CD8-positive, alpha-beta memory T cell (primary cell): ENCODE data around the gene PCDHGA1. TPM values are rescaled to one million over a fixed set of nuclear protein-coding genes. Genes with fewer than 3 reads are reported as not detected.

Experiments used
- CTCF ChIA-PET: fragments of 350-600 bp; sonication (Branson Sonifier 250); formaldehyde crosslinking; loops from one replicate; lab custom pipeline; 2021; ENCODE audit warnings: antibody characterized with exemption; lab: Charles Lee
- POLR2A ChIA-PET: fragments of 350-600 bp; sonication (Branson Sonifier 250); formaldehyde crosslinking; loops from one replicate; lab custom pipeline; 2021; ENCODE audit warnings: antibody characterized with exemption; lab: Charles Lee
- DNase-seq, 5 donors: peaks; one replicate each; pipeline versions ENCODE4 v3.0.0 to v3.0.0-alpha.2; 2020 to 2022; ENCODE audit warnings: mixed read lengths in 1 of 5
- H3K27ac ChIP-seq: one replicate; pipeline ENCODE4 v1.7.0; 2013; ENCODE audit warnings: low read depth, mild to moderate bottlenecking, low read length, moderate library complexity
- H3K27me3 ChIP-seq: 2 replicates; pipeline ENCODE4 v1.7.0; 2013; ENCODE audit warnings: low read length, mild to moderate bottlenecking; ENCODE audit not compliant: insufficient read depth, poor library complexity, severe bottlenecking
- H3K36me3 ChIP-seq: 2 replicates; pipeline ENCODE4 v1.7.0; 2013; ENCODE audit warnings: mild to moderate bottlenecking, low read length, moderate library complexity; ENCODE audit not compliant: insufficient read depth
- H3K4me1 ChIP-seq: 2 replicates; pipeline ENCODE4 v1.7.0; 2013; ENCODE audit warnings: mild to moderate bottlenecking, low read length, moderate library complexity; ENCODE audit not compliant: insufficient read depth
- H3K4me3 ChIP-seq: 2 replicates; pipeline ENCODE4 v1.7.0; 2013; ENCODE audit warnings: mild to moderate bottlenecking, low read length
- H3K9me3 ChIP-seq: 2 replicates; pipeline ENCODE4 v1.7.0; 2013; ENCODE audit warnings: mild to moderate bottlenecking, low read length
- H3K27ac Mint-ChIP-seq, 8 donors: one replicate each; pipeline ENCODE4 v1.8.0; 2020 to 2021; ENCODE audit warnings: mixed read lengths in 8 of 8, mild to moderate bottlenecking in 6 of 8, inconsistent platforms in 3 of 8, moderate library complexity in 3 of 8
- H3K27me3 Mint-ChIP-seq, 2 donors: one replicate each; pipeline ENCODE4 v1.8.0; 2020 to 2021; ENCODE audit warnings: mixed read lengths in 2 of 2, mild to moderate bottlenecking in 1 of 2, moderate library complexity in 1 of 2
- H3K36me3 Mint-ChIP-seq, 3 donors: one replicate each; pipeline ENCODE4 v1.8.0; 2020 to 2021; ENCODE audit warnings: mixed read lengths in 3 of 3, inconsistent platforms in 1 of 3, mild to moderate bottlenecking in 1 of 3
- H3K4me1 Mint-ChIP-seq, 3 donors: one replicate each; pipeline ENCODE4 v1.8.0; 2020 to 2021; ENCODE audit warnings: mixed read lengths in 3 of 3, inconsistent platforms in 1 of 3, mild to moderate bottlenecking in 1 of 3
- H3K4me3 Mint-ChIP-seq, 7 donors: one replicate each; pipeline ENCODE4 v1.8.0; 2020 to 2021; ENCODE audit warnings: mixed read lengths in 7 of 7, mild to moderate bottlenecking in 6 of 7, moderate library complexity in 4 of 7, inconsistent platforms in 2 of 7
- H3K9me3 Mint-ChIP-seq, 5 donors: one replicate each; pipeline ENCODE4 v1.8.0; 2020 to 2022; ENCODE audit warnings: mixed read lengths in 5 of 5, mild to moderate bottlenecking in 3 of 5, moderate library complexity in 2 of 5, inconsistent platforms in 1 of 5
- polyA plus RNA-seq: library from polyadenylated mRNA; unstranded; fragments of 300-500 nt; fragmentation: Illumina TruSeq; gene quantifications from one replicate; pipeline ENCODE4 v1.2.3, GENCODE V29; 2021
- total RNA-seq, 2 experiments: library from RNA; stranded (reverse); gene quantifications; one replicate each; pipeline ENCODE4 v1.2.3, GENCODE V29; 2021

PCDHGA1 gene
- total and polyA plus RNA-seq, 3 experiments from 2014 or later: 0.07 to 0.09 TPM; not detected in 1

DNA sequence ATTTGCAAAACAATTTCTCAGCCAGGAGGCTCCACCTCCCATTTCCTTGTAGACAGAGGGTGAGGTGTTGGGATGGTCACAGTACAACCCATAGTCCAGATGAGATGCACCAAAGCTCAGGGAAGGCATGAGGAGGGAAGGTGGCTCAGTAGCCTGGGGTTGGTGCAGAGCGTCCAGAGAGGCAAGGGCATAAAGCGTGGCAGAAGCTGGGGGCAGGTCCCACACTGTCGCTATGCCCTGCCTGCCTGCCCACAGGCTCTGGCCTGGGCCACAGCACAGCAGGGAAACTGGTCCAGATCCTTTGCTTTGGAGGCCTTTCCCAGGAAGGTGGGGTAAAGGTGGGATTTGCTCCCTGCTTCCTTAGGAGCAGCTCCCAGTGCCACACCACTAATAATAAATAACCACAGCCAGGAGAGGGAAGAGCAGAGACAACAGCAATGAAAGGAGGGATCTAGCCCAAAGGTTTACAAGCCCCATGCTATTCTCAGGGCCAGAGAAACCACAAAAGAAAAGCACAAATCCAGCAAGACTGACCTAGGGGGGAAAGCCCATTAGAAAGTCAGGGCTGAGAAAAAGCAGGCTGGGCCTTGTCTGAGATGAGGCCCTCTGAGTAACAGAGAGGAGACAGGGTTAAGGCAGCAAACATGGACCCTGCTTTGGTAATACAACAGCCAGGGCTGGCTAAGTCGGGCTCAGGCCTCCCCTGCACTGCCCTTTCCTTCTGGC lies 185.8 kb downstream of the PCDHGA1 start:
- Histone ChIP-seq H3K9me3 (no peaks in the 10 kb centered on the region), H3K36me3 (peaks cover 51% of the 10 kb centered on the region), H3K4me3 (no peak overlapping the region), H3K27me3 (no peaks in the 10 kb centered on the region), H3K27ac (no peak overlapping the region), H3K4me1 (peaks cover 23% of the 10 kb centered on the region)
- Mint-ChIP-seq H3K27ac (peak overlapping the region in 4 of 8 donors; percentile 9 to 79 (median 68)), H3K4me3 (no peak overlapping the region), H3K27me3 (peaks cover 0 to 1% of the 10 kb centered on the region in 2 donors), H3K4me1 (peaks cover 27 to 39% (median 29%) of the 10 kb centered on the region in 3 donors), H3K36me3 (peaks cover 13 to 73% (median 24%) of the 10 kb centered on the region in 3 donors), H3K9me3 (no peaks in the 10 kb centered on the region)
- POLR2A ChIA-PET: no interaction called here
- no peak for DNase-seq
- CTCF ChIA-PET: interaction anchor here (1.1 to 7.9 kb wide), 8 partner anchors 7 to 201 kb away, joined by 3 to 67 read pairs (median 4); partner anchors contain the start of gene PCDHGA10

DNA sequence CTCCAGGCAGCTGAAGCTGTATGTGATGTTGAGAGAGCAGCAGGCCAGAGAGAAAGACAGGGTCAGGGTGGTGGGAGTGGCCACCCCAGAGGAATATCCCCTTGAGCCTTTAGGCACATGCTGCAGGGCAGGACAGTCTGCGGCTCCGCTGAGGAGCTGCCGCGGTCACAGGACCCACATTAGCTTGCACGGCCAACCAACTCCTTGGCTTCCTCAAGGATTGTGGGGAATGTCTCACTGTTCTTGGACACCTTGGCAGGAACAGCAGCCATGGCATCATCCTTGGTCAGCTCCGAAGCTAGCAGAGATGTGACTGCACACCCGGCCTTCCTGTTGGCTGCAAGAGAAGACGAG lies 186.3 kb downstream of the PCDHGA1 start:
- Mint-ChIP-seq H3K36me3 (peaks cover 17 to 79% (median 27%) of the 10 kb centered on the region in 3 donors), H3K4me1 (peaks cover 27 to 43% (median 31%) of the 10 kb centered on the region in 3 donors), H3K27me3 (peaks cover 0 to 1% of the 10 kb centered on the region in 2 donors), H3K27ac (peak overlapping the region in 2 of 8 donors; percentile 60 to 63), H3K9me3 (no peaks in the 10 kb centered on the region), H3K4me3 (no peak overlapping the region)
- peaks cover 23% of the 10 kb centered on the region for H3K4me1 ChIP-seq
- H3K9me3 ChIP-seq: no peaks in the 10 kb centered on the region
- no peaks in the 10 kb centered on the region for H3K27me3 ChIP-seq
- peaks cover 56% of the 10 kb centered on the region for H3K36me3 ChIP-seq
- no peak overlapping the region for H3K4me3 ChIP-seq
- ChIA-PET POLR2A (no interaction called here), CTCF (interaction anchor here (1.1 to 2.0 kb wide), 2 partner anchors 12 to 47 kb away, joined by 3 to 8 read pairs; no protein-coding TSS in a partner anchor)
- no peak for DNase-seq
- no peak overlapping the region for H3K27ac ChIP-seq

- Mint-ChIP-seq H3K9me3 (no peaks in the 10 kb centered on the region), H3K27me3 (peaks cover 0 to 1% of the 10 kb centered on the region in 2 donors), H3K4me3 (no peak overlapping the region), H3K27ac (peak overlapping the region in 1 of 8 donors; percentile 81), H3K4me1 (peaks cover 30 to 46% (median 32%) of the 10 kb centered on the region in 3 donors), H3K36me3 (peaks cover 17 to 85% (median 30%) of the 10 kb centered on the region in 3 donors)
- no peak overlapping the region for H3K4me3 ChIP-seq
- CTCF ChIA-PET: no interaction called here
- no peak for DNase-seq
- H3K4me1 ChIP-seq: peaks cover 21% of the 10 kb centered on the region
- POLR2A ChIA-PET: no interaction called here
- no peaks in the 10 kb centered on the region for H3K27me3 ChIP-seq
- H3K9me3 ChIP-seq: no peaks in the 10 kb centered on the region
- no peak overlapping the region for H3K27ac ChIP-seq
- H3K36me3 ChIP-seq: peaks cover 61% of the 10 kb centered on the region
These were observed 187.0 kb downstream of the PCDHGA1 start for GRCh38 chr5:141517312-141517711.

DNA sequence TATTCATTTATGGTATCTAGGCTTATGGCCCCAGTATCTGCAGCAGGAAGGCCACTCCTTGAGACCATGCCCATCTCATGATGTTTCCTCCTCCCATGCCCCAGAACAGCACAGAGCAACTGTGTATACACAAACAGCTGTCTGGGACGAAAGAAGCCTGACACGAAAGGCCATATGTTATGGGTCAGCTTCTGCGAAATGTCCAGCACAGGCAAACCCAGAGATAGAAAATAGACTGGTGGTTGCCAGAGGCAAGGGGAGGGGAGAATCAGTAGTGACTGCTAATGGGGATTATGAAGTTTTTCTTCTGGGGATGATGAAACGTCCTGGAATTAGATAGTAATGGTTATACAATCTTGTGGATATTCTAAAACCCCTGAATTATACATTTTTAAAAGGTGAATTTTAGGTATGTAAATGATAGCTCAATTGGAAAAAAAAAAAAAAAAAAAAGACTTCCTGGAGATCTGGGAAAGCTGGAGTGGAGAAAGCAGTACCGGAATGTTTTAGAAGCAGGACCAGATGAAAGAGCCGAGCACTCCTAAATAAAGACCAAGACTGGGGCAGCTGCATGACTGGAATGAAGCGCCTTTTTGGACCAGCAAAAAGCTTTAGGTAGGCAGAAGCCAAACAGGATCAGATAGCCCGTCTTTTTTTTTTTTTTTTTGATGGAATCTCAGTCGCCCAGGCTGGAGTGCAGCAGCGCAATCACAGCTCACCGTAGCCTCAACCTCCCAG lies 187.7 kb downstream of the PCDHGA1 start:
- Mint-ChIP-seq H3K36me3 (peaks cover 17 to 91% (median 31%) of the 10 kb centered on the region in 3 donors), H3K4me1 (peaks cover 23 to 45% (median 26%) of the 10 kb centered on the region in 3 donors), H3K4me3 (no peak overlapping the region), H3K27ac (peak overlapping the region in 3 of 8 donors; percentile 36 to 65 (median 54)), H3K9me3 (no peaks in the 10 kb centered on the region), H3K27me3 (peaks cover 0 to 1% of the 10 kb centered on the region in 2 donors)
- DNase-seq: no peak
- peaks cover 20% of the 10 kb centered on the region for H3K4me1 ChIP-seq
- no peaks in the 10 kb centered on the region for H3K9me3 ChIP-seq
- H3K4me3 ChIP-seq: no peak overlapping the region
- H3K27me3 ChIP-seq: no peaks in the 10 kb centered on the region
- ChIA-PET POLR2A (interaction anchor here (0.6 kb wide), 1 partner anchor 260 kb away, joined by 3 read pairs; no protein-coding TSS in a partner anchor), CTCF (no interaction called here)
- no peak overlapping the region for H3K27ac ChIP-seq
- peaks cover 68% of the 10 kb centered on the region for H3K36me3 ChIP-seq

DNA sequence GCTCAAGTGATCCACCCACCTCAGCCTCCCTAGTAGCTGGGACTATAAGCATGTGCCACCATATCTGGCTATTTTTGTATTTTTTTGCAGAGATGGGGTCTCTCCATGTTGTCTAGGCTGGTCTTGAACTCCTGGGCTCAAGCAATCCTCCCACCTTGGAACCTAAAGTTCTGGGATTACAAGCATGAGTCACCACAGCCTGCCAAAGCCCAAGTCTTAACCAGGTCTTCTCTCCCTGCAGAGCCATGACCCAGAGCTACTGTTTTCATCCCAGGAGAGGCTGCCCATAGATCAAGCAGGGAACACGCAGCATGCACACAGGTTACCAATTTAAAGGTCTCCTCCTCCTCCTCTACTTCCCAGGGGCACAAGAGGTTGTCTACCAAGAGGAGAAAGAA lies 188.3 kb downstream of the PCDHGA1 start:
- Histone ChIP-seq H3K4me1 (peaks cover 14% of the 10 kb centered on the region), H3K4me3 (no peak overlapping the region), H3K27me3 (no peaks in the 10 kb centered on the region), H3K36me3 (peaks cover 73% of the 10 kb centered on the region), H3K9me3 (no peaks in the 10 kb centered on the region), H3K27ac (no peak overlapping the region)
- H3K36me3 Mint-ChIP-seq: peaks cover 17 to 96% (median 31%) of the 10 kb centered on the region in 3 donors
- H3K9me3 Mint-ChIP-seq: no peaks in the 10 kb centered on the region
- H3K27me3 Mint-ChIP-seq: peaks cover 0 to 1% of the 10 kb centered on the region in 2 donors
- ChIA-PET CTCF (interaction anchor here (4.7 kb wide), 1 partner anchor 46 kb away, joined by 14 read pairs; no protein-coding TSS in a partner anchor), POLR2A (no interaction called here)
- peak overlapping the region in 1 of 8 donors; percentile 36 for H3K27ac Mint-ChIP-seq
- no peak for DNase-seq
- no peak overlapping the region for H3K4me3 Mint-ChIP-seq
- peaks cover 20 to 41% (median 22%) of the 10 kb centered on the region in 3 donors for H3K4me1 Mint-ChIP-seq

DNA sequence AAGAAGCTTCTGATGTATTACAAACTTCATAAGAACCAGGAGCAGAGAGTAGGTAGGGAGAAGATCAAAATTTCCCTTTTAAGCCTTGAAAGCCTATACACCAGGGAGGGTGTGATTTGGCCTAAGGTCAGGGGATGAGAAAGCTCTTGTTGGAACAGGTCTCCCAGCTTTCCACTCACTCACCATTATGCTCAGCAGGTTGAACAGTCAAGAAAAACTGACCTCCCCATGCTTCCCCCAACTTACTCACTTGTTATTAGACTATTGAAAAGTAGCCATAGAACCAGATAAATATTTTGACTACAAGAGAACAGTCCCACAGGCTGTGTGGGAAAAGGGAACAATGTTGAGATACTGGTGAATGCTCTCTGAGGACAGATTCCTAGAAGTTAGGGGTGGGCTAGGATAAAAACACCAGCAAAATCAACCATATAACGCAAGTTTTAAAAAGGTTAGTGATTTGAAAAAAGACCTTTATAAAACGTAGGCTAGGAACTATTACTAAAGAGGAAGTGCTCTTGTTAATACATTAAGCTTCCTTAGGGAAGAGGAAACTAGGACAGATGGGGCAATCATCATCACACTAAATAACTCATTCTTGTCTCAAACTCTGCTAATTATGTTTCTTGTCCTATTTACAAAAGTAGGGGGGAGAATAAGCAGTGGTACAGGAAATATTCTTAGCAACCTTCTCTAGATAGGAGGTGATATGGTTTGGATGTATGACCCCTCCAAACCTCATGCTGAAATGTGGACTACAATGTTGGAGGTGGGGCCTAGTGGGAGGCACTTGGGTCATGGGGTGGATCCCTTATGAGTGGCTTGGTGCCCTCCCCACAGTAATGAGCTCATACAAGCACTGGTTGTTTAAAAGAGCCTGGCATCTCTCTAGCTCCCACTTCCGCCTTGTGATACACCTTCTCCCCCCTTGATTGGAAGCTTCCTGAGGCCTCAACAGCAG lies 189.6 kb downstream of the PCDHGA1 start:
- Histone ChIP-seq H3K27ac (no peak overlapping the region), H3K4me1 (peaks cover 1% of the 10 kb centered on the region), H3K36me3 (peaks cover 77% of the 10 kb centered on the region), H3K27me3 (no peaks in the 10 kb centered on the region), H3K4me3 (no peak overlapping the region), H3K9me3 (no peaks in the 10 kb centered on the region)
- H3K27me3 Mint-ChIP-seq: peaks cover 0 to 1% of the 10 kb centered on the region in 2 donors
- ChIA-PET CTCF (interaction anchor here (1.3 to 4.7 kb wide), 2 partner anchors 36 to 44 kb away, joined by 3 to 14 read pairs; no protein-coding TSS in a partner anchor), POLR2A (no interaction called here)
- H3K36me3 Mint-ChIP-seq: peaks cover 23 to 99% (median 38%) of the 10 kb centered on the region in 3 donors
- H3K4me1 Mint-ChIP-seq: peaks cover 13 to 30% (median 18%) of the 10 kb centered on the region in 3 donors
- no peak for DNase-seq
- H3K27ac Mint-ChIP-seq: peak overlapping the region in 3 of 8 donors; percentile 25 to 60 (median 38)
- no peaks in the 10 kb centered on the region for H3K9me3 Mint-ChIP-seq
- no peak overlapping the region for H3K4me3 Mint-ChIP-seq

- Mint-ChIP-seq H3K27ac (peak overlapping the region in 3 of 8 donors; percentile 10 to 56 (median 18)), H3K4me1 (peaks cover 10 to 23% (median 15%) of the 10 kb centered on the region in 3 donors), H3K4me3 (no peak overlapping the region), H3K9me3 (no peaks in the 10 kb centered on the region), H3K36me3 (peaks cover 27 to 99% (median 42%) of the 10 kb centered on the region in 3 donors), H3K27me3 (no peaks in the 10 kb centered on the region)
- H3K9me3 ChIP-seq: no peaks in the 10 kb centered on the region
- DNase-seq: no peak
- ChIA-PET POLR2A (interaction anchor here (0.5 kb wide), 1 partner anchor 21 kb away, joined by 4 read pairs; no protein-coding TSS in a partner anchor), CTCF (interaction anchor here (1.0 to 4.9 kb wide), 5 partner anchors 9 to 195 kb away, joined by 3 to 67 read pairs (median 4); partner anchors contain the start of gene PCDHGA10)
- no peak overlapping the region for H3K27ac ChIP-seq
- no peaks in the 10 kb centered on the region for H3K27me3 ChIP-seq
- no peaks in the 10 kb centered on the region for H3K4me1 ChIP-seq
- no peak overlapping the region for H3K4me3 ChIP-seq
- H3K36me3 ChIP-seq: peaks cover 80% of the 10 kb centered on the region
These were observed 191.0 kb downstream of the PCDHGA1 start for GRCh38 chr5:141521244-141521781.
